Measurements from ENCODE around the gene CORO2A.
A peak's percentile ranks its signal among the peaks of the same experiment; 100 is the strongest.
"Not testable (repeated sequence)": the region's sequence is repeated elsewhere in the genome, so short reads cannot be mapped to it uniquely, and the experiment has no call there.

Gene CORO2A

GRCh38 chr9:98081477-98082219, 110.8 kb downstream of the CORO2A start:
- no peak for DNase-seq (ENCODE audit: low read depth)

GRCh38 chr9:98080780-98081179, 111.7 kb downstream of the CORO2A start:
- DNase-seq (ENCODE audit: low read depth): no peak

- no peak for DNase-seq (ENCODE audit: low read depth)
Observed at GRCh38 chr9:98080326-98080725, 112.1 kb downstream of the CORO2A start.

GRCh38 chr9:98078895-98079294, 113.5 kb downstream of the CORO2A start:
- DNase-seq (ENCODE audit: low read depth): no peak

- not testable (repeated sequence) for DNase-seq (ENCODE audit: low read depth)
Observed at GRCh38 chr9:98076514-98076890, 115.9 kb downstream of the CORO2A start.

GRCh38 chr9:98075332-98075805, 117.1 kb downstream of the CORO2A start:
- DNase-seq (ENCODE audit: low read depth): no peak

GRCh38 chr9:98074115-98074990, 118.1 kb downstream of the CORO2A start:
- DNase-seq (ENCODE audit: low read depth): peak; percentile 54

GRCh38 chr9:98071737-98072136, 120.7 kb downstream of the CORO2A start:
- DNase-seq (ENCODE audit: low read depth): no peak
